ENCODE results near the gene SYNRG. TPM values are rescaled to one million over a fixed set of nuclear protein-coding genes. Genes with fewer than 3 reads are reported as not detected.

The SYNRG gene
- total and polyA plus RNA-seq, 2 donors (not counting 3 experiments of a cell fraction or from before 2014, with no cell fraction given) = 15.3 to 42.2 TPM

GRCh38 chr17:37513711-37514110, 95.5 kb downstream of the SYNRG start:
- peaks cover 23% of the 10 kb centered on the region for H3K79me2 ChIP-seq (ENCODE audit: control insufficient read depth, insufficient read depth, low read length)

More at GRCh38 chr17:37513711-37514110, 95.5 kb downstream of the SYNRG start:
- intact Hi-C loops (cut with micrococcal nuclease) (no loop called here), dilution Hi-C loops (cut with MboI; ENCODE audit: extremely low pct_ligation_motif_present, low sequenced_read_pairs) (no loop called here)
- DNase-seq (ENCODE audit: low read depth, low spot score) (no peak), FAIRE-seq (no peak)
- H2AFZ ChIP-seq (ENCODE audit: low read depth, low read length) = no peak overlapping the region
- H3K4me2 ChIP-seq (ENCODE audit: insufficient read depth, low read length) = no peak overlapping the region
- H3K9me1 ChIP-seq (replicated peaks; ENCODE audit: control insufficient read depth, extremely low read depth, insufficient read depth, low read length) = no peaks in the 10 kb centered on the region
- no peaks in the 10 kb centered on the region for H3K9me3 ChIP-seq (replicated peaks; ENCODE audit: control insufficient read depth, insufficient read depth, low read length)
- CTCF ChIA-PET = interaction anchor here (2.0 to 4.3 kb wide), 3 partner anchors 14 to 140 kb away, joined by 5 to 16 read pairs (median 11); no protein-coding TSS in a partner anchor
- H3K36me3 ChIP-seq (ENCODE audit: control insufficient read depth in 2 of 2, extremely low read depth in 1 of 2, insufficient read depth in 2 of 2, low read length in 2 of 2) = peaks cover 7 to 17% of the 10 kb centered on the region in 2 experiments
- H3K4me3 ChIP-seq (replicated peaks in 1 of 3; ENCODE audit: insufficient read depth in 1 of 3, low read depth in 1 of 3, low read length in 3 of 3) = no peak overlapping the region
- TF ChIP-seq GATA2 (IDR thresholded peaks at IDR 0.05; ENCODE audit: insufficient read depth, insufficient read length, low read depth, low read length) (no peak), POLR2A (IDR thresholded peaks at IDR 0.05; ENCODE audit: low read depth, low read length) (no peak), EZH2 (IDR thresholded peaks at IDR 0.05; ENCODE audit: borderline replicate concordance, low read depth, low read length, severe bottlenecking) (no peak), CTCF (IDR thresholded peaks at IDR 0.05; ENCODE audit: extremely low read depth in 1 of 2, insufficient read depth in 1 of 2, low read depth in 1 of 2, low read length in 2 of 2) (no peak), FOS (IDR thresholded peaks at IDR 0.05; ENCODE audit: borderline replicate concordance, insufficient read depth, low read length) (no peak), MYC (IDR thresholded peaks at IDR 0.05; ENCODE audit: low read depth, low read length) (no peak), POLR2AphosphoS5 (IDR thresholded peaks at IDR 0.05; ENCODE audit: insufficient read depth, low read depth, low read length) (no peak), JUN (IDR thresholded peaks at IDR 0.05; ENCODE audit: borderline replicate concordance, insufficient read depth, insufficient read length, low read depth) (no peak), MAX (IDR thresholded peaks at IDR 0.05; ENCODE audit: insufficient read depth, insufficient read length) (no peak)
- H3K27ac ChIP-seq (ENCODE audit: insufficient read depth, low read depth, low read length) = no peak overlapping the region
- POLR2A ChIA-PET = no interaction called here
- no peaks in the 10 kb centered on the region for H3K27me3 ChIP-seq (ENCODE audit: control insufficient read depth in 2 of 2, insufficient read depth in 2 of 2, low read length in 2 of 2)
- H3K4me1 ChIP-seq (ENCODE audit: control insufficient read depth, extremely low read depth, insufficient read depth, low read length) = no peaks in the 10 kb centered on the region
- no peaks in the 10 kb centered on the region for H4K20me1 ChIP-seq (replicated peaks; ENCODE audit: control insufficient read depth, extremely low read depth, insufficient read depth, low read length)
- no TSS peak for BruUV-seq (replicated peaks)
- H3K9ac ChIP-seq (replicated peaks; ENCODE audit: extremely low read depth, insufficient read depth, low read length) = no peak overlapping the region

Data from endothelial cell of umbilical vein (primary cell).